Hepatocyte (in vitro differentiated cells): ENCODE results near the gene PZP.

Experiments used
- CTCF ChIP-seq: fragments of 200-600 bp; sonication (generic); IDR thresholded peaks from 2 replicates; pipeline ENCODE4 v1.5.1; 2016; ENCODE audit warnings: antibody characterized with exemption, mild to moderate bottlenecking; ENCODE audit not compliant: poor library complexity
- EZH2 ChIP-seq: fragments of 200-600 bp; sonication (generic); IDR thresholded peaks from 2 replicates; pipeline ENCODE4 v1.6.1; 2016; ENCODE audit warnings: antibody characterized with exemption, mild to moderate bottlenecking, borderline replicate concordance
- EZH2phosphoT487 ChIP-seq: fragments of 200-600 bp; sonication (generic); IDR thresholded peaks from one replicate; pipeline ENCODE4 v1.6.1; 2018; ENCODE audit warnings: antibody characterized with exemption, mild to moderate bottlenecking, low read depth, moderate library complexity; ENCODE audit not compliant: unreplicated experiment, severe bottlenecking

GRCh38 chr12:9143137-9143536, 65.1 kb downstream of the PZP start:
- TF ChIP-seq CTCF: no peak
- TF ChIP-seq EZH2phosphoT487: no peak
- no peak for TF ChIP-seq EZH2
